Measurements from ENCODE around the gene CA5A. TPM values are rescaled to one million over a fixed set of nuclear protein-coding genes. Genes with fewer than 3 reads are reported as not detected.

The CA5A gene
- total and polyA plus RNA-seq, 2 of the 13 experiments (the other 11 are each of a cell fraction or from before 2014, with no cell fraction given) = 66.8 to 106 TPM

DNA sequence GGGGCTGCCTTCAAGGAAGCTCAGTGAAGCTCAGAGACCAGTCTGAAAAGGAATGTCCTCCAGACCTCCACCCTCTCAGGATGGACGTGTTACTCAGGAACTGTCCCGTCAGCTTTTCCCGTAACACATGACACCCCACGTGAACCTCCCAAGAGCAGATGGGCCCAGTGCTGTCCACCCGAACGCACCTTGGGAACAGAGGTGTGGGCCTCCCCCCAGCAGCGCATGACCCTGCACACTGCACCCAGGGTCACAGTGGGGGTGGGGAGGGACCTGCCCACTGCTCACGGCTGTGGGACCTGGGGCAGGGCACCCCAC, 88.9 kb downstream of the CA5A start (continued):
- TF ChIP-seq, protein P1, sequence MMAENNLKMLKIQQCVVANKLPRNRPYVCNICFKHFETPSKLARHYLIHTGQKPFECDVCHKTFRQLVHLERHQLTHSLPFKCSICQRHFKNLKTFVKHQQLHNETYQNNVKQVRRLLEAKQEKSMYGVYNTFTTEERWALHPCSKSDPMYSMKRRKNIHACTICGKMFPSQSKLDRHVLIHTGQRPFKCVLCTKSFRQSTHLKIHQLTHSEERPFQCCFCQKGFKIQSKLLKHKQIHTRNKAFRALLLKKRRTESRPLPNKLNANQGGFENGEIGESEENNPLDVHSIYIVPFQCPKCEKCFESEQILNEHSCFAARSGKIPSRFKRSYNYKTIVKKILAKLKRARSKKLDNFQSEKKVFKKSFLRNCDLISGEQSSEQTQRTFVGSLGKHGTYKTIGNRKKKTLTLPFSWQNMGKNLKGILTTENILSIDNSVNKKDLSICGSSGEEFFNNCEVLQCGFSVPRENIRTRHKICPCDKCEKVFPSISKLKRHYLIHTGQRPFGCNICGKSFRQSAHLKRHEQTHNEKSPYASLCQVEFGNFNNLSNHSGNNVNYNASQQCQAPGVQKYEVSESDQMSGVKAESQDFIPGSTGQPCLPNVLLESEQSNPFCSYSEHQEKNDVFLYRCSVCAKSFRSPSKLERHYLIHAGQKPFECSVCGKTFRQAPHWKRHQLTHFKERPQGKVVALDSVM (CRISPR knock-in tag; IDR thresholded peaks at IDR 0.05) = 0 out of 2 replicates have a peak, but pooled peaks have one; percentile 11
- TF ChIP-seq JUN (CRISPR knock-in tag; IDR thresholded peaks at IDR 0.05) = no peak
- no peak for TF ChIP-seq YEATS4 (CRISPR knock-in tag; IDR thresholded peaks at IDR 0.05; ENCODE audit: borderline replicate concordance)
- TF ChIP-seq, protein P2, sequence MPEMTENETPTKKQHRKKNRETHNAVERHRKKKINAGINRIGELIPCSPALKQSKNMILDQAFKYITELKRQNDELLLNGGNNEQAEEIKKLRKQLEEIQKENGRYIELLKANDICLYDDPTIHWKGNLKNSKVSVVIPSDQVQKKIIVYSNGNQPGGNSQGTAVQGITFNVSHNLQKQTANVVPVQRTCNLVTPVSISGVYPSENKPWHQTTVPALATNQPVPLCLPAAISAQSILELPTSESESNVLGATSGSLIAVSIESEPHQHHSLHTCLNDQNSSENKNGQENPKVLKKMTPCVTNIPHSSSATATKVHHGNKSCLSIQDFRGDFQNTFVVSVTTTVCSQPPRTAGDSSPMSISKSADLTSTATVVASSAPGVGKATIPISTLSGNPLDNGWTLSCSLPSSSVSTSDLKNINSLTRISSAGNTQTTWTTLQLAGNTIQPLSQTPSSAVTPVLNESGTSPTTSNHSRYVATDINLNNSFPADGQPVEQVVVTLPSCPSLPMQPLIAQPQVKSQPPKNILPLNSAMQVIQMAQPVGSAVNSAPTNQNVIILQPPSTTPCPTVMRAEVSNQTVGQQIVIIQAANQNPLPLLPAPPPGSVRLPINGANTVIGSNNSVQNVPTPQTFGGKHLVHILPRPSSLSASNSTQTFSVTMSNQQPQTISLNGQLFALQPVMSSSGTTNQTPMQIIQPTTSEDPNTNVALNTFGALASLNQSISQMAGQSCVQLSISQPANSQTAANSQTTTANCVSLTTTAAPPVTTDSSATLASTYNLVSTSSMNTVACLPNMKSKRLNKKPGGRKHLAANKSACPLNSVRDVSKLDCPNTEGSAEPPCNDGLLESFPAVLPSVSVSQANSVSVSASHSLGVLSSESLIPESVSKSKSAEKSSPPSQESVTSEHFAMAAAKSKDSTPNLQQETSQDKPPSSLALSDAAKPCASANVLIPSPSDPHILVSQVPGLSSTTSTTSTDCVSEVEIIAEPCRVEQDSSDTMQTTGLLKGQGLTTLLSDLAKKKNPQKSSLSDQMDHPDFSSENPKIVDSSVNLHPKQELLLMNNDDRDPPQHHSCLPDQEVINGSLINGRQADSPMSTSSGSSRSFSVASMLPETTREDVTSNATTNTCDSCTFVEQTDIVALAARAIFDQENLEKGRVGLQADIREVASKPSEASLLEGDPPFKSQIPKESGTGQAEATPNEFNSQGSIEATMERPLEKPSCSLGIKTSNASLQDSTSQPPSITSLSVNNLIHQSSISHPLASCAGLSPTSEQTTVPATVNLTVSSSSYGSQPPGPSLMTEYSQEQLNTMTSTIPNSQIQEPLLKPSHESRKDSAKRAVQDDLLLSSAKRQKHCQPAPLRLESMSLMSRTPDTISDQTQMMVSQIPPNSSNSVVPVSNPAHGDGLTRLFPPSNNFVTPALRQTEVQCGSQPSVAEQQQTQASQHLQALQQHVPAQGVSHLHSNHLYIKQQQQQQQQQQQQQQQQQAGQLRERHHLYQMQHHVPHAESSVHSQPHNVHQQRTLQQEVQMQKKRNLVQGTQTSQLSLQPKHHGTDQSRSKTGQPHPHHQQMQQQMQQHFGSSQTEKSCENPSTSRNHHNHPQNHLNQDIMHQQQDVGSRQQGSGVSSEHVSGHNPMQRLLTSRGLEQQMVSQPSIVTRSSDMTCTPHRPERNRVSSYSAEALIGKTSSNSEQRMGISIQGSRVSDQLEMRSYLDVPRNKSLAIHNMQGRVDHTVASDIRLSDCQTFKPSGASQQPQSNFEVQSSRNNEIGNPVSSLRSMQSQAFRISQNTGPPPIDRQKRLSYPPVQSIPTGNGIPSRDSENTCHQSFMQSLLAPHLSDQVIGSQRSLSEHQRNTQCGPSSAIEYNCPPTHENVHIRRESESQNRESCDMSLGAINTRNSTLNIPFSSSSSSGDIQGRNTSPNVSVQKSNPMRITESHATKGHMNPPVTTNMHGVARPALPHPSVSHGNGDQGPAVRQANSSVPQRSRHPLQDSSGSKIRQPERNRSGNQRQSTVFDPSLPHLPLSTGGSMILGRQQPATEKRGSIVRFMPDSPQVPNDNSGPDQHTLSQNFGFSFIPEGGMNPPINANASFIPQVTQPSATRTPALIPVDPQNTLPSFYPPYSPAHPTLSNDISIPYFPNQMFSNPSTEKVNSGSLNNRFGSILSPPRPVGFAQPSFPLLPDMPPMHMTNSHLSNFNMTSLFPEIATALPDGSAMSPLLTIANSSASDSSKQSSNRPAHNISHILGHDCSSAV (CRISPR knock-in tag; IDR thresholded peaks at IDR 0.05; ENCODE audit: borderline replicate concordance) = no peak
- TF ChIP-seq ZNF558 (CRISPR knock-in tag; IDR thresholded peaks at IDR 0.05; ENCODE audit: borderline replicate concordance) = 0 out of 2 replicates have a peak, but pooled peaks have one; percentile 30
- TF ChIP-seq, protein P3, sequence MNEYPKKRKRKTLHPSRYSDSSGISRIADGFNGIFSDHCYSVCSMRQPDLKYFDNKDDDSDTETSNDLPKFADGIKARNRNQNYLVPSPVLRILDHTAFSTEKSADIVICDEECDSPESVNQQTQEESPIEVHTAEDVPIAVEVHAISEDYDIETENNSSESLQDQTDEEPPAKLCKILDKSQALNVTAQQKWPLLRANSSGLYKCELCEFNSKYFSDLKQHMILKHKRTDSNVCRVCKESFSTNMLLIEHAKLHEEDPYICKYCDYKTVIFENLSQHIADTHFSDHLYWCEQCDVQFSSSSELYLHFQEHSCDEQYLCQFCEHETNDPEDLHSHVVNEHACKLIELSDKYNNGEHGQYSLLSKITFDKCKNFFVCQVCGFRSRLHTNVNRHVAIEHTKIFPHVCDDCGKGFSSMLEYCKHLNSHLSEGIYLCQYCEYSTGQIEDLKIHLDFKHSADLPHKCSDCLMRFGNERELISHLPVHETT (CRISPR knock-in tag; conservative IDR thresholded peaks at IDR 0.05) = no peak
- TF ChIP-seq, protein P4, sequence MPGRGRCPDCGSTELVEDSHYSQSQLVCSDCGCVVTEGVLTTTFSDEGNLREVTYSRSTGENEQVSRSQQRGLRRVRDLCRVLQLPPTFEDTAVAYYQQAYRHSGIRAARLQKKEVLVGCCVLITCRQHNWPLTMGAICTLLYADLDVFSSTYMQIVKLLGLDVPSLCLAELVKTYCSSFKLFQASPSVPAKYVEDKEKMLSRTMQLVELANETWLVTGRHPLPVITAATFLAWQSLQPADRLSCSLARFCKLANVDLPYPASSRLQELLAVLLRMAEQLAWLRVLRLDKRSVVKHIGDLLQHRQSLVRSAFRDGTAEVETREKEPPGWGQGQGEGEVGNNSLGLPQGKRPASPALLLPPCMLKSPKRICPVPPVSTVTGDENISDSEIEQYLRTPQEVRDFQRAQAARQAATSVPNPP (CRISPR knock-in tag; IDR thresholded peaks at IDR 0.05) = no peak
- TF ChIP-seq SALL2 (CRISPR knock-in tag; IDR thresholded peaks at IDR 0.05) = no peak
- TF ChIP-seq ZNF335 (CRISPR knock-in tag; IDR thresholded peaks at IDR 0.05) = no peak
- TF ChIP-seq ZNF589 (CRISPR knock-in tag; conservative IDR thresholded peaks at IDR 0.05) = 0 out of 2 replicates have a peak, but pooled peaks have one; percentile 21
- TF ChIP-seq TEAD3 (CRISPR knock-in tag; optimal IDR thresholded peaks at IDR 0.05; ENCODE audit: borderline replicate concordance) = peak; percentile 25
- no peak for TF ChIP-seq ZNF205 (CRISPR knock-in tag; IDR thresholded peaks at IDR 0.05)
- TF ChIP-seq KDM3A (CRISPR knock-in tag; IDR thresholded peaks at IDR 0.05; ENCODE audit: low read depth) = 0 out of 2 replicates have a peak, but pooled peaks have one; percentile 18
- TF ChIP-seq, protein P5, sequence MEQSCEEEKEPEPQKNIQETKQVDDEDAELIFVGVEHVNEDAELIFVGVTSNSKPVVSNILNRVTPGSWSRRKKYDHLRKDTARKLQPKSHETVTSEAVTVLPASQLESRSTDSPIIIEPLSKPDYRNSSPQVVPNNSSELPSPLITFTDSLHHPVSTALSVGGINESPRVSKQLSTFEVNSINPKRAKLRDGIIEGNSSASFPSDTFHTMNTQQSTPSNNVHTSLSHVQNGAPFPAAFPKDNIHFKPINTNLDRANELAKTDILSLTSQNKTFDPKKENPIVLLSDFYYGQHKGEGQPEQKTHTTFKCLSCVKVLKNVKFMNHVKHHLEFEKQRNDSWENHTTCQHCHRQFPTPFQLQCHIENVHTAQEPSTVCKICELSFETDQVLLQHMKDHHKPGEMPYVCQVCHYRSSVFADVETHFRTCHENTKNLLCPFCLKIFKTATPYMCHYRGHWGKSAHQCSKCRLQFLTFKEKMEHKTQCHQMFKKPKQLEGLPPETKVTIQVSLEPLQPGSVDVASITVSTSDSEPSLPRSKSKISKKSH (CRISPR knock-in tag; IDR thresholded peaks at IDR 0.05; ENCODE audit: borderline replicate concordance) = no peak; the same call in 1 of the 2 replicates
- no peak for TF ChIP-seq RBFOX2 (IDR thresholded peaks at IDR 0.05; ENCODE audit: low read depth, low read length)
- no peak for TF ChIP-seq GTF2F1 (IDR thresholded peaks at IDR 0.05; ENCODE audit: low read length)
- TF ChIP-seq SSRP1 (CRISPR knock-in tag; IDR thresholded peaks at IDR 0.05) = 0 out of 2 replicates have a peak, but pooled peaks have one; percentile 90
